Measurements from ENCODE around the gene CDC14A. TPM values are rescaled to one million over a fixed set of nuclear protein-coding genes. Genes with fewer than 3 reads are reported as not detected.

The CDC14A gene
- total and polyA plus RNA-seq, 4 donors, result 6.1 to 18.9 (median 10.1) TPM

GRCh38 chr1:100528871-100529270 lies 176.6 kb downstream of the CDC14A start:
- 17% methylated on average over 1 of the region's 2 CpGs for WGBS (ENCODE audit: insufficient coverage)
- Histone ChIP-seq H3K27ac (ENCODE audit: low read depth, low read length) (no peak overlapping the region), H3K4me3 (ENCODE audit: low read depth, low read length) (no peak overlapping the region), H3K27me3 (ENCODE audit: control insufficient read depth, insufficient read depth, low read length) (no peaks in the 10 kb centered on the region), H3K9me3 (ENCODE audit: control insufficient read depth, insufficient read depth, low read length) (no peaks in the 10 kb centered on the region), H3K4me1 (ENCODE audit: control insufficient read depth, insufficient read depth, low read length) (no peaks in the 10 kb centered on the region), H3K36me3 (ENCODE audit: control insufficient read depth, insufficient read depth, low read length) (no peaks in the 10 kb centered on the region)
- peak in 1 of 6 donors; percentile 90 for DNase-seq (ENCODE audit: low read depth in 4 of 6, low spot score in 6 of 6)

GRCh38 chr1:100530141-100530540 lies 177.8 kb downstream of the CDC14A start:
- no peak overlapping the region for H3K27ac ChIP-seq (ENCODE audit: low read depth, low read length)
- no peaks in the 10 kb centered on the region for H3K36me3 ChIP-seq (ENCODE audit: control insufficient read depth, insufficient read depth, low read length)
- whole genome bisulfite sequencing (ENCODE audit: insufficient coverage), result 80% methylated on average over 1 of the region's 5 CpGs
- no peaks in the 10 kb centered on the region for H3K4me1 ChIP-seq (ENCODE audit: control insufficient read depth, insufficient read depth, low read length)
- H3K4me3 ChIP-seq (ENCODE audit: low read depth, low read length), result no peak overlapping the region
- H3K9me3 ChIP-seq (ENCODE audit: control insufficient read depth, insufficient read depth, low read length), result no peaks in the 10 kb centered on the region
- H3K27me3 ChIP-seq (ENCODE audit: control insufficient read depth, insufficient read depth, low read length), result peaks cover 5% of the 10 kb centered on the region
- DNase-seq (ENCODE audit: low read depth in 4 of 6, low spot score in 6 of 6), result no peak

- Histone ChIP-seq H3K9me3 (ENCODE audit: control insufficient read depth, insufficient read depth, low read length) (no peaks in the 10 kb centered on the region), H3K27me3 (ENCODE audit: control insufficient read depth, insufficient read depth, low read length) (peaks cover 7% of the 10 kb centered on the region), H3K27ac (ENCODE audit: low read depth, low read length) (no peak overlapping the region), H3K36me3 (ENCODE audit: control insufficient read depth, insufficient read depth, low read length) (no peaks in the 10 kb centered on the region), H3K4me3 (ENCODE audit: low read depth, low read length) (no peak overlapping the region), H3K4me1 (ENCODE audit: control insufficient read depth, insufficient read depth, low read length) (no peaks in the 10 kb centered on the region)
- no peak for DNase-seq (ENCODE audit: low read depth in 4 of 6, low spot score in 6 of 6)
- 100% methylated on average over 2 of the region's 3 CpGs for WGBS (ENCODE audit: insufficient coverage)
These were observed 178.7 kb downstream of the CDC14A start for GRCh38 chr1:100530880-100531487.

- Histone ChIP-seq H3K36me3 (ENCODE audit: control insufficient read depth, insufficient read depth, low read length) (no peaks in the 10 kb centered on the region), H3K4me3 (ENCODE audit: low read depth, low read length) (no peak overlapping the region), H3K27me3 (ENCODE audit: control insufficient read depth, insufficient read depth, low read length) (peaks cover 7% of the 10 kb centered on the region), H3K9me3 (ENCODE audit: control insufficient read depth, insufficient read depth, low read length) (no peaks in the 10 kb centered on the region), H3K4me1 (ENCODE audit: control insufficient read depth, insufficient read depth, low read length) (no peaks in the 10 kb centered on the region), H3K27ac (ENCODE audit: low read depth, low read length) (no peak overlapping the region)
- 93% methylated on average over 3 of the region's 7 CpGs for WGBS (ENCODE audit: insufficient coverage)
- no peak for DNase-seq (ENCODE audit: low read depth in 4 of 6, low spot score in 6 of 6)
These were observed 180.3 kb downstream of the CDC14A start for GRCh38 chr1:100532645-100533044.

GRCh38 chr1:100535264-100535663 lies 183.0 kb downstream of the CDC14A start:
- 52% methylated on average over 1 of the region's 2 CpGs for WGBS (ENCODE audit: insufficient coverage)
- peaks cover 21% of the 10 kb centered on the region for H3K27me3 ChIP-seq (ENCODE audit: control insufficient read depth, insufficient read depth, low read length)
- no peak for DNase-seq (ENCODE audit: low read depth in 4 of 6, low spot score in 6 of 6)
- peaks cover 19% of the 10 kb centered on the region for H3K4me1 ChIP-seq (ENCODE audit: control insufficient read depth, insufficient read depth, low read length)
- H3K27ac ChIP-seq (ENCODE audit: low read depth, low read length), result no peak overlapping the region
- no peak overlapping the region for H3K4me3 ChIP-seq (ENCODE audit: low read depth, low read length)
- H3K36me3 ChIP-seq (ENCODE audit: control insufficient read depth, insufficient read depth, low read length), result no peaks in the 10 kb centered on the region
- no peaks in the 10 kb centered on the region for H3K9me3 ChIP-seq (ENCODE audit: control insufficient read depth, insufficient read depth, low read length)

- H3K4me3 ChIP-seq (ENCODE audit: low read depth, low read length), result no peak overlapping the region
- H3K4me1 ChIP-seq (ENCODE audit: control insufficient read depth, insufficient read depth, low read length), result peaks cover 19% of the 10 kb centered on the region
- WGBS (ENCODE audit: insufficient coverage), result 94% methylated on average over 2 of the region's 3 CpGs
- DNase-seq (ENCODE audit: low read depth in 4 of 6, low spot score in 6 of 6), result no peak
- no peaks in the 10 kb centered on the region for H3K36me3 ChIP-seq (ENCODE audit: control insufficient read depth, insufficient read depth, low read length)
- H3K27ac ChIP-seq (ENCODE audit: low read depth, low read length), result no peak overlapping the region
- peaks cover 27% of the 10 kb centered on the region for H3K27me3 ChIP-seq (ENCODE audit: control insufficient read depth, insufficient read depth, low read length)
- H3K9me3 ChIP-seq (ENCODE audit: control insufficient read depth, insufficient read depth, low read length), result no peaks in the 10 kb centered on the region
These were observed 183.7 kb downstream of the CDC14A start for GRCh38 chr1:100536031-100536430.

GRCh38 chr1:100538913-100539835 lies 186.9 kb downstream of the CDC14A start:
- Histone ChIP-seq H3K27ac (ENCODE audit: low read depth, low read length) (no peak overlapping the region), H3K9me3 (ENCODE audit: control insufficient read depth, insufficient read depth, low read length) (no peaks in the 10 kb centered on the region), H3K4me1 (ENCODE audit: control insufficient read depth, insufficient read depth, low read length) (peaks cover 19% of the 10 kb centered on the region), H3K36me3 (ENCODE audit: control insufficient read depth, insufficient read depth, low read length) (no peaks in the 10 kb centered on the region), H3K4me3 (ENCODE audit: low read depth, low read length) (peak overlapping the region; percentile 37), H3K27me3 (ENCODE audit: control insufficient read depth, insufficient read depth, low read length) (peaks cover 29% of the 10 kb centered on the region)
- DNase-seq (ENCODE audit: low read depth in 4 of 6, low spot score in 6 of 6), result peak in 4 of 6 donors; percentile 23 to 81 (median 46)
- WGBS (ENCODE audit: insufficient coverage), result under 1% methylated on average over 103 of the region's 105 CpGs

- H3K9me3 ChIP-seq (ENCODE audit: control insufficient read depth, insufficient read depth, low read length), result no peaks in the 10 kb centered on the region
- H3K27me3 ChIP-seq (ENCODE audit: control insufficient read depth, insufficient read depth, low read length), result peaks cover 26% of the 10 kb centered on the region
- WGBS (ENCODE audit: insufficient coverage), result 3% methylated on average over 53 of the region's 57 CpGs
- H3K4me3 ChIP-seq (ENCODE audit: low read depth, low read length), result peak overlapping the region; percentile 19
- H3K36me3 ChIP-seq (ENCODE audit: control insufficient read depth, insufficient read depth, low read length), result no peaks in the 10 kb centered on the region
- peaks cover 19% of the 10 kb centered on the region for H3K4me1 ChIP-seq (ENCODE audit: control insufficient read depth, insufficient read depth, low read length)
- H3K27ac ChIP-seq (ENCODE audit: low read depth, low read length), result no peak overlapping the region
- peak in 2 of 6 donors; percentile 61 to 63 for DNase-seq (ENCODE audit: low read depth in 4 of 6, low spot score in 6 of 6)
These were observed 187.7 kb downstream of the CDC14A start for GRCh38 chr1:100539836-100540536.

- no peaks in the 10 kb centered on the region for H3K36me3 ChIP-seq (ENCODE audit: control insufficient read depth, insufficient read depth, low read length)
- H3K27ac ChIP-seq (ENCODE audit: low read depth, low read length), result no peak overlapping the region
- peak in 1 of 6 donors; percentile 92 for DNase-seq (ENCODE audit: low read depth in 4 of 6, low spot score in 6 of 6)
- no peaks in the 10 kb centered on the region for H3K9me3 ChIP-seq (ENCODE audit: control insufficient read depth, insufficient read depth, low read length)
- no peak overlapping the region for H3K4me3 ChIP-seq (ENCODE audit: low read depth, low read length)
- H3K4me1 ChIP-seq (ENCODE audit: control insufficient read depth, insufficient read depth, low read length), result peaks cover 19% of the 10 kb centered on the region
- no CpG with 5 or more reads among the region's 2 CpGs for WGBS (ENCODE audit: insufficient coverage)
- peaks cover 23% of the 10 kb centered on the region for H3K27me3 ChIP-seq (ENCODE audit: control insufficient read depth, insufficient read depth, low read length)
These were observed 190.0 kb downstream of the CDC14A start for GRCh38 chr1:100542285-100542684.

All from spinal cord (tissue), 10 donors.